ENCODE results near the gene PRKCA. TPM values are rescaled to one million over a fixed set of nuclear protein-coding genes. Genes with fewer than 3 reads are reported as not detected.

The PRKCA gene
- total RNA-seq, 1 experiment from 2014 or later: 29.6 TPM

DNA sequence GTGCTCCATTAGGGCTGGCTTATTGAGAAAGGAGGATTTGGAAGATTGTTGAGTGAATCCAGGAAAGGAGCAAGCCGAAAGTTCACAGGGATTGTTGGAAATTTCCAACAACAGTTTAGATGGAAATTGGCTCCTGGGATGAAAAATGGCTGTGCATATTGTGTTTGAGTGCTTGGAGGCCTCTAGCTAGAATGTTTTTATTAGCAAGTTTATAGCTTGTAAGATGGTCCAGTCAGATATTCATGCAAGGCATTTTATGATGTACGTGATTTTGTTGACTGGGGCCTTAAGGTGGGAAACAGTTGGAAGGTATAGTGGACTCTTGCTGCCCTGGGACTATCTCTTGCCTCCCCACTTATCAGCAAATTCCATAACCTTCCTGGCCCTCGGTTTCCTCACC is 216.7 kb downstream of the PRKCA start:
- no peaks in the 10 kb centered on the region for H3K9me3 Mint-ChIP-seq (ENCODE audit: unreplicated experiment)
- CTCF ChIA-PET: no interaction called here
- H3K27me3 Mint-ChIP-seq (ENCODE audit: insufficient read depth, unreplicated experiment): no peaks in the 10 kb centered on the region
- H3K27me3 ChIP-seq (replicated peaks; ENCODE audit: control insufficient read depth, insufficient read depth, low read length): no peaks in the 10 kb centered on the region
- POLR2A ChIA-PET: no interaction called here
- no TSS peak for BruUV-seq (replicated peaks)
- DNase-seq: no peak
- TF ChIP-seq, protein P1, sequence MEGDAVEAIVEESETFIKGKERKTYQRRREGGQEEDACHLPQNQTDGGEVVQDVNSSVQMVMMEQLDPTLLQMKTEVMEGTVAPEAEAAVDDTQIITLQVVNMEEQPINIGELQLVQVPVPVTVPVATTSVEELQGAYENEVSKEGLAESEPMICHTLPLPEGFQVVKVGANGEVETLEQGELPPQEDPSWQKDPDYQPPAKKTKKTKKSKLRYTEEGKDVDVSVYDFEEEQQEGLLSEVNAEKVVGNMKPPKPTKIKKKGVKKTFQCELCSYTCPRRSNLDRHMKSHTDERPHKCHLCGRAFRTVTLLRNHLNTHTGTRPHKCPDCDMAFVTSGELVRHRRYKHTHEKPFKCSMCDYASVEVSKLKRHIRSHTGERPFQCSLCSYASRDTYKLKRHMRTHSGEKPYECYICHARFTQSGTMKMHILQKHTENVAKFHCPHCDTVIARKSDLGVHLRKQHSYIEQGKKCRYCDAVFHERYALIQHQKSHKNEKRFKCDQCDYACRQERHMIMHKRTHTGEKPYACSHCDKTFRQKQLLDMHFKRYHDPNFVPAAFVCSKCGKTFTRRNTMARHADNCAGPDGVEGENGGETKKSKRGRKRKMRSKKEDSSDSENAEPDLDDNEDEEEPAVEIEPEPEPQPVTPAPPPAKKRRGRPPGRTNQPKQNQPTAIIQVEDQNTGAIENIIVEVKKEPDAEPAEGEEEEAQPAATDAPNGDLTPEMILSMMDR (IDR thresholded peaks at IDR 0.05; ENCODE audit: insufficient read depth in 1 of 2, low read depth in 1 of 2, low read length in 1 of 2, severe bottlenecking in 1 of 2, unreplicated experiment in 1 of 2): no peak
- no peak overlapping the region for H3K27ac Mint-ChIP-seq (ENCODE audit: unreplicated experiment)
- no peak overlapping the region for H3K4me3 ChIP-seq (ENCODE audit: low read depth, low read length)
- H3K4me3 Mint-ChIP-seq (ENCODE audit: unreplicated experiment): no peak overlapping the region
- H3K36me3 Mint-ChIP-seq (ENCODE audit: insufficient read depth, unreplicated experiment): no peaks in the 10 kb centered on the region
- intact Hi-C loops (cut with micrococcal nuclease; ENCODE audit: unreplicated experiment): no loop called here
- no peaks in the 10 kb centered on the region for H3K36me3 ChIP-seq (ENCODE audit: control insufficient read depth, insufficient read depth, low read length)
- no peaks in the 10 kb centered on the region for H3K4me1 Mint-ChIP-seq (ENCODE audit: low read depth, unreplicated experiment)
- no peaks in the 10 kb centered on the region; the same call in 1 of the 2 replicates for H3K4me1 ChIP-seq
- H3K9me3 ChIP-seq: no peaks in the 10 kb centered on the region

DNA sequence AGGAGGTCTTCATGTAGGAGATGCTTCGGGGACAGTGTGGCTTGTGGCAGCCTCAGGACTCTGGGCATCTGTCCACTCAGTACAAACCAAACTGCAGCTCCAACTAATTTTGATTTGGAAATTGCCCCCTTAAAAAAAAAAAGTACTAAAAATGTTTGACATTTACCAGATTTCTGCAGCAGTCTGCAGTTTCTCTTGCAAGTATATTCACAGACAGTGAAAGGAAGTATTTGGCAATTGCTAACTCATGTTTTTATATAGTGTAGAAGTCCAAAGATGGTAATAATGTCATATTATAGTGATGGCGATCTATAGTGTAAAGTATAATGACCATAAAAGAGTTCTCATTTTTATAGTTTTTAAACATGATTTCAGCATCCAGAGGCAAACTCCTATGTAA is 218.6 kb downstream of the PRKCA start:
- no peaks in the 10 kb centered on the region for H3K27me3 ChIP-seq (replicated peaks; ENCODE audit: control insufficient read depth, insufficient read depth, low read length)
- Mint-ChIP-seq H3K9me3 (ENCODE audit: unreplicated experiment) (no peaks in the 10 kb centered on the region), H3K4me3 (ENCODE audit: unreplicated experiment) (no peak overlapping the region), H3K36me3 (ENCODE audit: insufficient read depth, unreplicated experiment) (no peaks in the 10 kb centered on the region), H3K4me1 (ENCODE audit: low read depth, unreplicated experiment) (no peaks in the 10 kb centered on the region), H3K27ac (ENCODE audit: unreplicated experiment) (no peak overlapping the region), H3K27me3 (ENCODE audit: insufficient read depth, unreplicated experiment) (no peaks in the 10 kb centered on the region)
- no TSS peak for BruUV-seq (replicated peaks)
- intact Hi-C loops (cut with micrococcal nuclease; ENCODE audit: unreplicated experiment): no loop called here
- H3K36me3 ChIP-seq (ENCODE audit: control insufficient read depth, insufficient read depth, low read length): no peaks in the 10 kb centered on the region
- no peaks in the 10 kb centered on the region for H3K9me3 ChIP-seq
- ChIA-PET CTCF (no interaction called here), POLR2A (no interaction called here)
- no peak for DNase-seq
- no peaks in the 10 kb centered on the region; the same call in 1 of the 2 replicates for H3K4me1 ChIP-seq
- H3K4me3 ChIP-seq (ENCODE audit: low read depth, low read length): no peak overlapping the region
- TF ChIP-seq, protein P1 (IDR thresholded peaks at IDR 0.05; ENCODE audit: insufficient read depth in 1 of 2, low read depth in 1 of 2, low read length in 1 of 2, severe bottlenecking in 1 of 2, unreplicated experiment in 1 of 2): no peak

DNA sequence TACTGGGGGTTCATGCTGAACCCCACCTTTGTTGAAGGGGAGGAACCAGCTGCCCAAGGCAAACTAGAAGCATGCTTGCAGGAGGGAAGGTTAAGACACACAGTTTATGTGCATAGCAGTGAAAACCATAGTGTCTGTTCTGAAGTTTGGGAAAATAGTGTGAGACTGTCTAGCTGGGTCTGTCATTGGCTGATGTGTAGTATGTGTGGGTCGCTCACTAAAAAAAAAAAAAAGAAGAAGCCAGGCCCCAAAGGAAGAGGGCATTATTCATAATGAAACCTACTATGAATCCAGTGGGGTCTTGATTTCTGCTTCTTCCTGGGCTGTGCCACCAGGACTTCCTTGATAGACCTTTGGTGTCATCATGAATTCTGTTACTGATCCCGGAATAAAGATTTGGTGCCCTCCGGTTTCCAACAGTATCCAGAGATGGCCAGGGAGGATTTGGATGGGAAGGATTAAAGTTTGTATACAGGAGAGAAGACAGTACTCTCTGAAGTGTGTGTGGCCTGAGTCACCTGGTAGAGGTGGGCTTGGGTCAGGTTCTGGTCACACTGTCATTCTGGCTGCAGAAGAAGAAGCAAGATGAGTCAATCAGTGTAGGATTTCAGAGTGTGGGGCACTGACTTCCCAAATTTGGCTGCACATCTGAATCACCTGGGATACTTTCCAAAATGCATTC is 220.3 kb downstream of the PRKCA start:
- no TSS peak for BruUV-seq (replicated peaks)
- H3K4me1 ChIP-seq: no peaks in the 10 kb centered on the region; the same call in 1 of the 2 replicates
- H3K4me3 Mint-ChIP-seq (ENCODE audit: unreplicated experiment): no peak overlapping the region
- no peaks in the 10 kb centered on the region for H3K27me3 ChIP-seq (replicated peaks; ENCODE audit: control insufficient read depth, insufficient read depth, low read length)
- POLR2A ChIA-PET: no interaction called here
- H3K9me3 ChIP-seq: no peaks in the 10 kb centered on the region
- H3K4me1 Mint-ChIP-seq (ENCODE audit: low read depth, unreplicated experiment): no peaks in the 10 kb centered on the region
- H3K27ac Mint-ChIP-seq (ENCODE audit: unreplicated experiment): no peak overlapping the region
- H3K27me3 Mint-ChIP-seq (ENCODE audit: insufficient read depth, unreplicated experiment): no peaks in the 10 kb centered on the region
- intact Hi-C loops (cut with micrococcal nuclease; ENCODE audit: unreplicated experiment): no loop called here
- H3K36me3 ChIP-seq (ENCODE audit: control insufficient read depth, insufficient read depth, low read length): no peaks in the 10 kb centered on the region
- H3K9me3 Mint-ChIP-seq (ENCODE audit: unreplicated experiment): no peaks in the 10 kb centered on the region
- TF ChIP-seq, protein P1 (IDR thresholded peaks at IDR 0.05; ENCODE audit: insufficient read depth in 1 of 2, low read depth in 1 of 2, low read length in 1 of 2, severe bottlenecking in 1 of 2, unreplicated experiment in 1 of 2): no peak
- no peak for DNase-seq
- CTCF ChIA-PET: no interaction called here
- H3K4me3 ChIP-seq (ENCODE audit: low read depth, low read length): no peak overlapping the region
- H3K36me3 Mint-ChIP-seq (ENCODE audit: insufficient read depth, unreplicated experiment): no peaks in the 10 kb centered on the region

Measured in Caco-2 (cell line).